ENCODE data around the gene MCTP1.

MCTP1 gene

GRCh38 chr5:94818904-94819303, 466.0 kb downstream of the MCTP1 start:
- no peak for DNase-seq (ENCODE audit: low read depth, low spot score)

GRCh38 chr5:94815313-94816039, 469.4 kb downstream of the MCTP1 start:
- DNase-seq (ENCODE audit: low read depth, low spot score): no peak

GRCh38 chr5:94812232-94812631, 472.7 kb downstream of the MCTP1 start:
- DNase-seq (ENCODE audit: low read depth, low spot score): no peak

- no peak for DNase-seq (ENCODE audit: low read depth, low spot score)
Observed at GRCh38 chr5:94811331-94811730, 473.6 kb downstream of the MCTP1 start.

GRCh38 chr5:94810877-94811276, 474.0 kb downstream of the MCTP1 start:
- DNase-seq (ENCODE audit: low read depth, low spot score): no peak

GRCh38 chr5:94810281-94810680, 474.6 kb downstream of the MCTP1 start:
- DNase-seq (ENCODE audit: low read depth, low spot score): no peak

- DNase-seq (ENCODE audit: low read depth, low spot score): no peak
Observed at GRCh38 chr5:94808497-94808896, 476.4 kb downstream of the MCTP1 start.

GRCh38 chr5:94807985-94808384, 476.9 kb downstream of the MCTP1 start:
- no peak for DNase-seq (ENCODE audit: low read depth, low spot score)

- DNase-seq (ENCODE audit: low read depth, low spot score): no peak
Observed at GRCh38 chr5:94802450-94802849, 482.4 kb downstream of the MCTP1 start.

- no peak for DNase-seq (ENCODE audit: low read depth, low spot score)
Observed at GRCh38 chr5:94796586-94796985, 488.3 kb downstream of the MCTP1 start.

- DNase-seq (ENCODE audit: low read depth, low spot score): no peak
Observed at GRCh38 chr5:94793816-94794198, 491.1 kb downstream of the MCTP1 start.

GRCh38 chr5:94793113-94793815, 491.6 kb downstream of the MCTP1 start:
- DNase-seq (ENCODE audit: low read depth, low spot score): no peak

- no peak for DNase-seq (ENCODE audit: low read depth, low spot score)
Observed at GRCh38 chr5:94791829-94792228, 493.1 kb downstream of the MCTP1 start.

GRCh38 chr5:94788527-94788926, 496.4 kb downstream of the MCTP1 start:
- DNase-seq (ENCODE audit: low read depth, low spot score): no peak

- DNase-seq (ENCODE audit: low read depth, low spot score): no peak
Observed at GRCh38 chr5:94784536-94785505, 500.1 kb downstream of the MCTP1 start.

GRCh38 chr5:94782383-94782782, 502.5 kb downstream of the MCTP1 start:
- no peak for DNase-seq (ENCODE audit: low read depth, low spot score)

GRCh38 chr5:94779684-94780083, 505.2 kb downstream of the MCTP1 start:
- DNase-seq (ENCODE audit: low read depth, low spot score): no peak

- DNase-seq (ENCODE audit: low read depth, low spot score): no peak
Observed at GRCh38 chr5:94778732-94779131, 506.2 kb downstream of the MCTP1 start.

- DNase-seq (ENCODE audit: low read depth, low spot score): no peak
Observed at GRCh38 chr5:94778299-94778698, 506.6 kb downstream of the MCTP1 start.

GRCh38 chr5:94777056-94777880, 507.6 kb downstream of the MCTP1 start:
- no peak for DNase-seq (ENCODE audit: low read depth, low spot score)

- DNase-seq (ENCODE audit: low read depth, low spot score): no peak
Observed at GRCh38 chr5:94776167-94776566, 508.7 kb downstream of the MCTP1 start.

Measured in activated CD4-positive, CD25-positive, alpha-beta regulatory T cell treated with anti-CD3 and anti-CD28 coated beads, Interleukin-2, amount 50 U/mL, for 16 hours (primary cell).